ENCODE measurements around the gene UBE3B.

UBE3B gene

DNA sequence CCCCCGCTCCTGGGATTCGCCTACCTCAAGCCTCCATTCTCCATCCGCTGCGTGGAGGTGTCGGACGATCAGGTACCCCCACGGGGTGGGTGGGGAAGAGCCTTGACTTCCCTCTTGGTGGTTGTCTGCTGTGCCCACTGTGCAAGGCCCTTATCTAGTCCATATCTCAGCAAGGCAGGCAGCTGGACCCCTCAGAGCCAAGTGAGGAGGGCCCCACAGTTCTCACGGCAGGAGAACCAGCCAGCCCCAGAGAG, 56.0 kb downstream of the UBE3B start:
- DNase-seq, result no peak

DNA sequence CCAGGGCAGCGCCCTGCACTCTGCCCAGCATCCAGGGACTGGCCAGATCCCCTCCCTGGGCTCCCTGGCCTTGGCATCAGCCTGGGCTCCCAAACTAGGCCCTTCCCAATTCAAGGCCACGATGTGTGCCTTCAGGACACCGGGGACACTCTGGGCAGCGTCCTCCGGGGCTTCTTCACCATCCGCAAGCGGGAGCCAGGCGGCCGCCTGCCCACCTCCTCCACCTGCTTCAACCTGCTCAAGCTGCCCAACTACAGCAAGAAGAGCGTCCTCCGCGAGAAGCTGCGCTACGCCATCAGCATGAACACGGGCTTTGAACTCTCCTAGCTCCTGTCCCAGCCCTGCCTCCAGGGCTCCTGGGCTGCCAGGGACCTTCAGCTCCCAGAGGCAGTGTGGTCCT, 57.0 kb downstream of the UBE3B start:
- no peak for DNase-seq

DNA sequence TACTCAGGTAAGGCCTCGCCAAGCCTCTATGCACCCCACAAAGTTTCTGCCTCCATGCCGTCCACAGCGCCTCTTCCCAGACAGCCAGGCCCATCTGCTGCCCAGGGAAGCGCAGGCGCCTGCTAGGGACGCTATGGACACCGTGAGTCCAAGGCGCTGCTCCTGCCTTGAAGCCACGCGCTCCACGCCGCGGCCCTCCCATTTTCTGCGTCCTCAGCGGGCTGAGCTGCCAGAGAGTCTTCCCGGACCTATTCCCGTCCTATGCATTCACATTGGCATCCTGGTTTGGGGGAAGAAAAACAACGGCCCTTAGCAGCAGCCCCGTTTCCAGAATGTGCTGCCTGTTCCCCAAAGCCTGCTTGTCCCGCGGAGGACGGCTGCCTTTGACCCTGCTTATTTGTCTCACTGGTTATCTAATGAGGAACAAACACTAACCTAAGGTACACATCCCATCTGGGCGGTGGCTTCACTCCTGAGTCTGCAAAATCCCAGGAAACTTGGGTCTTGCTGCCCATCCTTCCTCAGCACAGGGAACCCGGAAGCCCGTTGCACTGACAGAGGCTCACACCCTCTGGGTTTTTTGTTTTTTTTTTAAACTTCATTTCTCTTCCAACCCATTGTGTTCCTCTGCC, 57.9 kb downstream of the UBE3B start:
- DNase-seq, result no peak

DNA sequence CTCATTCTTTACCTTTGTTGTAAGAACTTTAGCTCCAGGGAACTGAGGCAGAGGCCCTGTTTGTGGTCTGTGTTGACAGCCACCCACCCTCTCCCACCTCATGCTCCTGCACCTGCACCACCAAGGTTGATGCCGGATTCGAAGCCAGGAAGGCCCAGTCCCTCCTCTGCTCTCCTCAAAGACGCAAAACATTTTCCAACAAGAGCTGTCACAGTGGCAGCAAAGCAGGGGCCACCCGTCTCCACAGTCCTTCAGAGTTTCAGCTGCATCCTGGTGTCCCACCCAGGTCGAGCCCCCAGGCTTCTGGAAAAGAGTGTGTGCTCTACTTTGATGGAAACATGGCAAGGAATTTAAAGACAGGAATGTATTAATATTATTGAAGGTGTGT, 58.4 kb downstream of the UBE3B start:
- no peak for DNase-seq

DNA sequence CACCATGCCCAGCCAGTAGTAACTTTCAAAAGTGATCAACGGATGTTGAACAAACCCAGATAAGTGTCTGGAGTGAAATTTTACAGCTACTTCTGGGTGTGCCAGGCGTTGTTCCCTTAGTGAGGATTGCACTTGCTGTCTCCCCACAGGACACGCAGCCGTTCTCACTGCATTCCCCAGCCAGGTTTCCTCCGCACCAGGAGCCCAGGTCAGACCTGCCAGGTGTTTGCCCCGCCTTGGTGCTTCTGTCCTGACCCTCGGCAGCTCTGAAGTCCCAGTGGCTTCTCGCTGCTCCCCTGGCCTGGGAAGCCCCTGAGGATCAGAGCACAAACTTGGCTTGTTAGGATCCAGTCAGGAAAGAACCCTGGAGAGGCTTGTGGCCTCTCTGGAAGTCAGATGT, 59.7 kb downstream of the UBE3B start:
- DNase-seq, result no peak

DNA sequence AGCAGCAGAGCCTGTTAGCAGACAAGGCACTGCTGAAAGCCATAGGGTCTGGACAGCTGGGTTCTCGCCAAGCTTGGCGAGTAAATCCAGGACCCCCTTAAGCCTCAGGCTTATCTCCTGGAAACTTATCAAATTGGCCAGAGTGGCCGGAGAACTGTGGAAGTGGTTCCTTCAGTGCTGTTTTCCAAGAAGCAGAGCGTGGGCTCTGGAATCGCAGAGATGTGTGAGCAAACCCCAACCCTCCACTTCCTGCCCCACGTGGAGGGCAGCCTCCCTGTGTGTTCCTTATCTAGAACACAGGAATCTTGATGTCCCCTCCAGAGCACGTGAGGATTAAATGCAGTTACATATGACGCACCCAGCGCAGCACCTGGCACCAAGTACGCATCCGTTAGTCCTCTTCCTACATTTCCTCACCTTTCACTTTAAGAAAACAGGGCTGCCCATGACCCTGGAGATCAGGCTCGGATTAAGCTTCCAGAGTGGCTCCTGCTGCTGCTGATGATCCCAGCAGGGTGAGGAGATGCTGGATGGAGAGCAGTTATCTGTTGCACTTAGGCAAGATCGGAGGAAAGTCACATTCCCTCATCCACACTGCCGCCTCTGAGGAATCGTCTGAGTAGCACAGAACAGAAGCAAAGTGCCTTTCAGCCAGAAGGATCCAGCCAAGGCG, 60.9 kb downstream of the UBE3B start:
- DNase-seq, result no peak

DNA sequence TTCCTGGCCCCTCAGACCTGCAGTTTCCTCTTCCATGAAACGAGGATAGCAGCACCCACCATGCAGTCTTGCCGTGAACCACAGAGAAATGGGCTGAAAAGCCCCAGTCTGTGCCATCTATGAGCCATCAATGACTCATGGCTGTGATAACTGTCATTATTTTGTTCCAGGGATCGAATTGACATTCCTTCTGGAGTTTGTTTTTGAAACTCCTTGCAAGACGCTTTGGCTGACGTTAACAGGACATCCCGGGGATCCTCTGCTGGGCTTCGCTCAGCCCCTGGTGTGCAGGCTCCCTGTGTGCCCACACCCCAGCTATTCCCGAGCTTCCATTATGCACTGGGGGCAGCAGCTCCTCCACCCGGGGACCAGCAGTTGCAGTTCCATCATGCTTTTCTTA, 62.1 kb downstream of the UBE3B start:
- no peak for DNase-seq

DNA sequence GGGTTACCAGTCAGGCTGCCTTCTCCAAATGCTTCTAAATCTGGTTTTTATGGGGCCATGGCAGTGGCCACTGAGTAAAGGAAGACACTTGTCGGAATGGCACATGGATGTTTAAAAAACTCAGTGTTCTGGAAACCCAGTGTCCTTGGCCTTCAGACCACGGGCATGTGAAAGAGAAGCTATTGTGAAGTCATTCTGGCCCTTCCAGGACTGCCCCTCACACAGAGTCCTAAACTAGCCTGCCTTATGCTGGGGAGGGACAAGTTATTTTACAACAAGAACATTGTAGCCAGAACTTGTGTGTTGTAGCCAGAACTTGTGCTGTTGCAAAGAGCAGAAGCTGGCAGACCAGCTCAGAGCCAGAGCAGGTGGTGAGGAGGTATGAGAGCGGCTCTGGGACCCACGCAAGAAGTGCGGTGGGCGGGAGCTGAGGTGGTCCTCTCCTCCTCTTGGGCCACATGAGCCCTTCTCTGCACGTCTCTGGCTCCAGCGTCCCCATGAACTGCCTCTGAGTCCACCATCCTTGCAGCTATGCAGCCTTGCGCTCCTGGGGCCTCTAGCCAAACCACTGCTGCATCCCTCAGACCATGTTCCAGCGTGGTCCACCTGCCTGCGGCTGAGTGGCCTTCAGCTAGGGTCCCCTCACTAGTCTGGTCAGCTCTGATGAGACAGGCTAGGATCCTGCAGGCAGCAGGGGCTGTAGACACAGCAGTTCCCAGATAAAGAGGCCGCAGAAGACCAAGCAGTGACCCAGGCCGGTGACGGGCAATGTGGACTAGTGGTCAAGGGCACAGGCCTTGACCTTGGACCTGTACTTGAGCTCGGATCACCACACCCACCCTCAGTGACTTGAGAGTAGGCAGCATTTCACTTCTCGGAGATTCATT, 63.3 kb downstream of the UBE3B start:
- peak in 6 of 14 donors; percentile 17 to 62 (median 40) for DNase-seq

DNA sequence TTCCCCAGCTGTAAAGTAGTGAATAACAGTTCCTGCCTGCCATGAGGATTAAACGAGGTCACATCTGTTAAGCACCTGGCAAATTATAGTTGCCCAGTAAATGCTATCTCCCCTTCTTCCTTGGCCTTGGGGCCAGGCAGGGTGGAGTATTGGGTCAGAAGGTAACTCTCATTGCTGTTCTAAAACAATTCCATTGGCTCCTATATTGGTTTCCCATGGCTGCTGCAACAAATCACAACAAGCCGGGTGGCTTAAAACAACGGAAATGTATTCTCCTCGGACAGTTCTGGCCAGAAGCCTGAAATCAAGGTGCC, 63.9 kb downstream of the UBE3B start:
- DNase-seq, result no peak

DNA sequence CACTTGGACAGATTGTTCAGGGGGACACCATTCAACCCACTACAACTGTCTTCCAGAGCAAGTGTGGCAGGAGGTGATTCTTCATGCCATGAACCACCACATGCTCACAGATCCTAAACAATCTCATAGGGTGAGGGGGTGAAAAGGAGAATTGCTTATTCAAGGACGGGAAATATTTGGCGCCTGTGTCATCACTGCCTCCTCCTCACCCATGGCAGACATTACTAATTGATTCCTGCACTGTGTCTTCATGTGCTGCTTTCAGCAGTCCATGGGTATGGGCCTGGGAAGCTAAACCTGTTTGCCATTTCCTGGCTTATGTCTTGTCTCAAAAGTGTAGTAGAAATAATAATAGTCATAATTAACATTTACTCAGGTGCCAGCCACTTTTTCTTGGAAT, 64.6 kb downstream of the UBE3B start:
- DNase-seq, result no peak

DNA sequence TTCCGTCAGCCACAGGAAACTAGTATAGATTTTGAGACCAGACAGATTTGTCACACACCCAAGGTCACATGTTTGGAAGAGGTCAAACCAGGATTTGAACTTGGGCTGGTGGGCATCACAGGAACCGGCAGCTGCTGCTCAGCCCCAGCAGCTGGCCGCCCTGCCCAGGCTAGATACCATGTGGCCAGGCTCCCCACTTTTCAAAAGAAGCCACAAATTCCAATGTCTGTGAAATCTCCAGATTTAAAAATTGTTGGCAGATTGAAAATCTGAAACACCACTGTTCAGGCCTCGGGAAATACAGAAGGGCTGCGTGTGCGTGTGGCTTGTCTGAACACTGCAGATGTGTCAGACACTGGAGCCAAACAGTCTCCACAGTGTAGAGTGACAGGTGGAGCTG, 65.4 kb downstream of the UBE3B start:
- DNase-seq, result no peak

DNA sequence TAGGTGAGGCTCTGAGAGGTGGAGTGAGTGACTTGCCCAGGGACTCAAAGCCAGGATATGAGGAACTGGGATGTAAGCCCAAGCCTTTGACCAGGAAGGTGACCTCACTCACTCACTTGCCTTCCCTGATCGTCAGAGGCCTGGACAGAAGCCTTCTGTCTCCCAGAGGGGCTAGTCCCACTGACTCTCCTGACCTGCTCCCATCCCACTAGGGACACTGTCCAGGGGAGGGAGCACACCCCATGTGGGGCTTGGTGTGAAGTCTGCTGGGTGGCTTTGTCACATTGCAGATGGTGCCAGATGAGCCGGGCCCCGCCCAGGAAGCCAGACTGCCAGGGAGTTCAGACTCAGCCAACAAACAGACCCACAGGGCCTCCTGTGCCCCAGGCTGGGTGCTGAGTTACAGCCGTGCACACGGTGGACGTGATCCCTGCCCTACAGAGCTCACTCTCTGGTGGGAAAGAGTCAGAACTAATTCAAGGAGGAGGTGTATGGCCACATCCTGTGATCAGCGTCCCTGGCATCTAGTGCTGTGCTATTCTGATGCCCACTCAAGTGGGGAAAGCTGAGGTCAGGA, 67.6 kb downstream of the UBE3B start:
- no peak for DNase-seq

DNA sequence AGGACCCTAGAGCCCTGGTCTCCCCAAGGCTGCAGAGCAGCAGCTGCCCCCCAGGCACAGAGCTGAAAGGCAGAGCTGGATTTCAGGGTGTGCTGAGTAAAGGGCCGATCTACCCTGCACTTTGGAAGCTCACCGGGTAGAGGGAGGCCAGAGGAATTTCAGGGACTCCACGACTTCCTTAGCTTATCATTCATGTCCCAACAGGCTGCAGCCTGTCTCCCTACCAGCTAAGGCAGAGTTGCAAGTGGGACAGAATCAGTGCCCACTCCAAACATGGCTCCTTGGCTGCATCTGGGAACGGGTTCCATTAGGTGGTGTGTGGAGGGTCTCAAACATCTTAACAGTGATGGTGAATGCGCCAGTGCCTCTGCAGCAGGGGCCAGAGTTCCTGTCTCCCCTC, 68.4 kb downstream of the UBE3B start:
- DNase-seq, result no peak

DNA sequence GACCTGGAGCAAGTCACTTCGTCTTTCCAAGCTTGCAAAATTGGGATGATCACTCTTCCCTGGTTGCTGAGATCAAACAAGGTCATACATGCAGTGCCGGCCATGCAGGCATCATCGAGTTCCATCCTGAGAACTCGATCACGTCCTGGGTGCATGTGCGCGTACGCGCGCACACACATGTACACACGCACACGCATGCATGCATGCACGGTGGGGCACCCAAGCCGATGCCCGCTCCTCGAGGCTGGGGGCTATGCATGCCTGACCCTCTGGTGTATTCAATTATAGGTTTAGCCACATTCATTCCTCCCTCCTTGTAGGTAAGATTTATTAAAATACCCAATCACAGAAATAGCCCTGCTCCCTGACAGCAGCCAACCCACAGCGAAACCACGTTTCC, 69.9 kb downstream of the UBE3B start:
- no peak for DNase-seq

DNA sequence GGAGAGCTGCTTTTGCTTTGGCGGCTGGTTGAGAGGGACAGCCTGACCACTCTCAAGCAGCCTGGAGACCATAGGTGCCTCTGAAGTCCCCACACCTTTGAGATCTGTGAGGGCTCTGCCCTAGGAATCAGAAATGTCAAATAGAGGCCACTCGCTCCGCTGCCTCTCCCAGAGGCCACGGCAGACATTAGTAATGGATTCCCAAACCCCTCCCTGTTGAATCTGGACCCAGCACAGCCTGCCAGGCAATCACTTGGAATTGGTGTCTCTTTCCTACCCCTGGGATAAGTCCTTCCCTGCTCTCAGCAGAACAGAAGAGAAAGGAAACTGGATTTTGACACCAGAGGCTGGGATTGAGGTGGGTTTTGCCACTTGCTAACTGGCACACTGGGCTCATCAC, 70.8 kb downstream of the UBE3B start:
- no peak for DNase-seq

DNA sequence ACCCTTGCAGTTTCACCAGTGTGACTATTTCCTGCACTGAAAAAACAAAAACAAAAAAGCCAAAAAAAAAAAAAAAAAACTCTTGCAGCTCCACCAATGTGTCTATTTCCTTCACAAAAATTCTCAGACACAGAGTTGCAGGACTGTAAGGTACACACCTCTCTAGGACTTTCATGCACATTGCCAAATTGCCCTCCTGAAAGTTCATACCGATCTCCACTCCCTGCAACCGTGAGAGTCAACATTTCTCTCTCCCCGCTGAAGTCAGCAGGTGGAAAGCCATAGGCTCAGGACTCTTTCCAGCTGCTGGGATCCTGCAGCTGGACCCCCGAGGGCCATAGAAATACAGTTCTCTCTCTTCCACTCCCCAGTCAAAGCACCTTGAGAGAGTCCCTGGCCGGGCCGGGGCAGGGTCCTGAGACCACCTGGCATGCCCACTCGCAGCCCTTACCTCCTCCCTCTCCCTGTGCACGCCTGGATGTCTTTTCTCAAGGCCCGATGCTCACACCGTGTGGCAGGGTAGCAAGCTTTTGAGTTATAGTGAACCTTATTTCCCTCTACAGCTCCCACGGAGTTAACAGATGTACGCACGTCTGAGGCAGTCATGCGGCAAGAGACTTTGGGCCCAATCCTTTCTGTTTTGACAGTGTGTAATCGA, 72.3 kb downstream of the UBE3B start:
- no peak for DNase-seq

DNA sequence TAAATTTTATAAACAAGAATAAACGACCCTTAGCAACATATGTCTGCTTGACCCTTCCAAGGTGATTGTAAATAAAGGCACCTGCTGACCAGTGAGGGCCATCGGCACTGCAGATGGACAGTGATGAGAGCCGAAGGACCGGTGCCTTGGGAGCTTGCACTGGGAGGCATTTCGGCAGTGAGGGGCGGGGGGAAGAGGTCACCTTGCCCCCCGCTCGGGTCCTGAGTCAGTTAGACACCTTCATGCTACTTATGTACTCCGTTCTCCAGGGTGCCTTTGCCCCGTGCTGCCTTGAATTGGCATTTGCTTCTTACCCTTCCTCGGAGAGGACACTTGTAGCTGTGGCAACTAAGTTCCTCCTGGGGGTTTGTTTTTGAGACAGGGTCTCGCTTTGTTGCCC, 72.8 kb downstream of the UBE3B start:
- DNase-seq, result no peak

DNA sequence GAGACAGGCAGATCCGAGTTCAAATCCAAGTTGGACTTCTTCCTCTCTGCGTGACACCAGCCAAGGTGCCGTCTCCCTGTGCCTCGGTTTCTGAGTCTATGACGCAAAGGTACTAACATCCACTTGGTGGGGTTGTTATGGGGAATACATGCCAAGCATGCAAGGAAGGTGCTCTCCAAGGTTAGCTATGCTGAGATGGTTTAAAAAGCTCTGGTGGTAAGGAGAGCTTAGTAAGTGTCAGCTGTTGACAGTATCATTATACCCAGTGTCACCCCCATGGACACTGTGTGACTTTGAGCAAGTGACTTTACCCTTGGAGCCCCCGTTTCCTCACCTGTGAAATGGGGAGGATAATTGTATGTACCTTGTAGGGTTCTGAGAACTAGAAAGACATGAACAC, 73.7 kb downstream of the UBE3B start:
- DNase-seq, result no peak

DNA sequence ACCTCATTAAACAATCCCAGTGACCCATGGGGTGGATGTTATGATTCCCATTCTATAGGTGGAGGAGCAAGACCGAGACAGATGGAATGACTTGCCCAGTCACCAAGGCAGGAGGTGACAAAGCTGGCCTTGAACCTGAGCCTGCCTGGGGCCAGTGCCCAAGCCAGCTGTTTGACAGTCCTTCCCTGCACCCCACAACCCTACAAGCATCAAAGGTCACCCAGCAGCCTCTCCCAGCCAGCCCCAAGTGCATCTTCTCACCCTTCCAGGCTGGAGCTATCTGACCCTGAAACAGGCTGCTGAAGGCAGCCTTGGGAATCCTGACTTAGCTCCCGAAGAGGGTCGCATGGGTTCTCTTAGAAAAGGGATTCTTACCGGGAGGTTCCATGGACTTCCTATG, 75.5 kb downstream of the UBE3B start:
- DNase-seq, result no peak

DNA sequence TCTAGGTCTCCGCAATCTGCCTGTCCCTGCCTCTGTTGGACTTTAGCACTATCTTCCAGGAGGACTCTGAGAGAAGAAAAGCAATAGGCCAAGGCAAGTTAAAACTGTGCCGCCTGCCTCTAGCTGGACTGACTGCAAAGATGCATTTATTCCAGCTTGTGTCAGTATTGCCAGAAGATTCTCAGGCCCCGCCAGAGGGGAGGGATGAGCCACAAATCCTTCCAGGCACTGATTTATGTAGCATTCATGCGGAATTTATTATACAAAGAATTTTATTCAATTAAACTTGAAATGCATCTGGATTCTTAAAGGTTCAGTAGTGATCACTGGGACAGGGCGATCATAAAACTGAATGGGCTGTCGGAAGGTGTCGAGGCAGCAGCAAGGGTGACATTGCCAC, 76.0 kb downstream of the UBE3B start:
- DNase-seq, result no peak

DNA sequence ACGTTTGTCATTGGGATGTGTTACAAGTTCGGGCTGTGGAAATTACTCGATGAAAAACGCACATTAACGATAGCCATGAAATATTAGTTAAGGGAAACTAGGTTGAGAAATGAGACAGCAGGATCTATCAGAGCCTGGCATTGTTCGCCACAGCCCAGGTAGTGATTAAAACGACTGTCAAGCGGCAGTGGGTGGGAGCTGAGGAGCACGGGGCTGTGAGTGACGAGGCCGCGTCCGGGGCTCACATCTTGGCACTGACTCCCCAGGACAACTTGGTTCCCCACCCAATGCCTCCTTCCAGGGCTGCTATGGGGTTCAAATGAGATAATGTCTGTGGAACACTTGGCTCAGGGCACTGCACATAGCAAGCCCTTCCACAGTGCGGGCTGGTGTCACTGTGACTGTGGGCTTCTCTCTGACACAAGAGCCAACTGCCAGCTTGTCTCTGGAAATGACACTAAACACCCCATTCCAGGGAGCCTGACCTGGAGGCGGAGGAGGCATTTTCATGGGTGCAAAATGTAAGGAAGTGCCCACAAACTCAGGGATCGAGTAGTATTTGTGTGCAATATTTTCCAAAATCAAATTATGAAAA, 76.6 kb downstream of the UBE3B start:
- peak in 1 of 14 donors; percentile 15 for DNase-seq

DNA sequence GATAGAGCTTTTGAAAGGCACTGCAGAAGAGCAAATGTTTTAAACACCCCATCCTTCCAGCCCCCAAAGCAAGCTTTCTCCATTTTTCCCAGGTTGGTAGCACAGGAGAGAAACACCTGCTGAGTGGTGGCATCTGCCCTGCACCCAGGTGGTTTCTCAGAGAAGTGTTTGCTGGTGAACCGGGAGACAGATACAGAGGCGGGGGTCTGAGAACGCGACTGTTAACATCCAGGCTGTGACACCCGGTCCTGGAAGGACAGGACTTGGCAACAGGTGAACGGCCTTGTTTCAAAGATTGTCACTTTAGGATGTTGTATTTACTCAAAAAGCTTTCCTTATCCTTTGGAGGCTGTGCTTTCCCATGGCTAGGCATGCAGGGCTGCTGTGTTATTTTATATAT, 77.3 kb downstream of the UBE3B start:
- no peak for DNase-seq
